GM12873 (cell line): ENCODE data around the gene PPIP5K1.

ENCODE experiments used
- TF ChIP-seq, protein P1 (sequence below): IDR thresholded peaks from 2 replicates; pipeline ENCODE4 v1.5.1; 2012; ENCODE audit warnings: low read depth, mild to moderate bottlenecking, moderate library complexity, low read length, control low read depth; ENCODE audit not compliant: insufficient read depth; ENCODE audit errors: missing control alignments

PPIP5K1 gene

DNA sequence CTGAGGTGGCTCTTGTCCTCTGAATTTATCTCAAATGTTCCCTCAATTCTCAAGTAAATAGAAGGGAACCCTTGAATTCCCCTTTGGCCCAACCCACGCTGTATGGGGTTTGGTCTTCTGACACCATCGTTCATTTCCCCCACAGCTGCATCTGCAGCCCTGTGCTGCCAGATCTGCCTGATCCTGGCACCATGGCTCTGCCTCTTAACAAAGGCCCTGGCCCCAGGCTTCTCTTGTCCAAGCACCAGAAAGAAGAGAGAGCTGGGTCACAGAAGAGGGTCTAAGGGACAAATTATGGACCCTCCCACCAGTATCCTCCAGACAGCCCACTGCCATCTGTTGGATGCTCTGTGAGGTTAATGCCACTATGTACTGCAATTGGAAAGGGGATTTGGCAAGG, 70.8 kb downstream of the PPIP5K1 start:
- TF ChIP-seq, protein P1, sequence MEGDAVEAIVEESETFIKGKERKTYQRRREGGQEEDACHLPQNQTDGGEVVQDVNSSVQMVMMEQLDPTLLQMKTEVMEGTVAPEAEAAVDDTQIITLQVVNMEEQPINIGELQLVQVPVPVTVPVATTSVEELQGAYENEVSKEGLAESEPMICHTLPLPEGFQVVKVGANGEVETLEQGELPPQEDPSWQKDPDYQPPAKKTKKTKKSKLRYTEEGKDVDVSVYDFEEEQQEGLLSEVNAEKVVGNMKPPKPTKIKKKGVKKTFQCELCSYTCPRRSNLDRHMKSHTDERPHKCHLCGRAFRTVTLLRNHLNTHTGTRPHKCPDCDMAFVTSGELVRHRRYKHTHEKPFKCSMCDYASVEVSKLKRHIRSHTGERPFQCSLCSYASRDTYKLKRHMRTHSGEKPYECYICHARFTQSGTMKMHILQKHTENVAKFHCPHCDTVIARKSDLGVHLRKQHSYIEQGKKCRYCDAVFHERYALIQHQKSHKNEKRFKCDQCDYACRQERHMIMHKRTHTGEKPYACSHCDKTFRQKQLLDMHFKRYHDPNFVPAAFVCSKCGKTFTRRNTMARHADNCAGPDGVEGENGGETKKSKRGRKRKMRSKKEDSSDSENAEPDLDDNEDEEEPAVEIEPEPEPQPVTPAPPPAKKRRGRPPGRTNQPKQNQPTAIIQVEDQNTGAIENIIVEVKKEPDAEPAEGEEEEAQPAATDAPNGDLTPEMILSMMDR = no peak

DNA sequence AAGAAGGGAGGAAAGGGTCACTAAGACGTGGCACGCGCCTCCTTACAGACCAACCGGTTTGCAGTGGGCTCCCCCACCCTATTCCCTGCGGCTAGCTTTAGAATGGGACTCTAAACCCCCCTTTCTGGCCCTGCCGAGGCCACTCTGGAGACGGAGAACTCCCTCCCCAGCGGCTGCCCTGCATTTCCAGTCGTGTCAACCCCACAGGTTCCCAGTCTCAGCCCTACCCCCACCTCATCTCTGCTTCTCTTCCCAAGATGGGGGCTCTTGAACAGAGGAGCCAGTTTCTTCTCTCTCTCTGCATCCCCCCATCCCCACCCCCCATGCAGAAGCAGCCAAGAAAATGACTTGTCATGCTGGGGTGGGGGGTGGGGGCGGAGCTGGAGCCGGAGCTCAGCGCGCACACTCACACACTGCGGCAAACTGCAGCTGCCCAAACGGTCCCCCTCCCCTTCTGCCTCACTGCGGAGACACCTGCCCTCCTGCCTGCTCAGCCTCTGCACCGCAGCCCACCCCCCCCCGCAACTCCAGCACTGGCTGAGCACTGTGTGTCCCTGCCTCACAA, 71.7 kb downstream of the PPIP5K1 start:
- TF ChIP-seq, protein P1 = no peak

DNA sequence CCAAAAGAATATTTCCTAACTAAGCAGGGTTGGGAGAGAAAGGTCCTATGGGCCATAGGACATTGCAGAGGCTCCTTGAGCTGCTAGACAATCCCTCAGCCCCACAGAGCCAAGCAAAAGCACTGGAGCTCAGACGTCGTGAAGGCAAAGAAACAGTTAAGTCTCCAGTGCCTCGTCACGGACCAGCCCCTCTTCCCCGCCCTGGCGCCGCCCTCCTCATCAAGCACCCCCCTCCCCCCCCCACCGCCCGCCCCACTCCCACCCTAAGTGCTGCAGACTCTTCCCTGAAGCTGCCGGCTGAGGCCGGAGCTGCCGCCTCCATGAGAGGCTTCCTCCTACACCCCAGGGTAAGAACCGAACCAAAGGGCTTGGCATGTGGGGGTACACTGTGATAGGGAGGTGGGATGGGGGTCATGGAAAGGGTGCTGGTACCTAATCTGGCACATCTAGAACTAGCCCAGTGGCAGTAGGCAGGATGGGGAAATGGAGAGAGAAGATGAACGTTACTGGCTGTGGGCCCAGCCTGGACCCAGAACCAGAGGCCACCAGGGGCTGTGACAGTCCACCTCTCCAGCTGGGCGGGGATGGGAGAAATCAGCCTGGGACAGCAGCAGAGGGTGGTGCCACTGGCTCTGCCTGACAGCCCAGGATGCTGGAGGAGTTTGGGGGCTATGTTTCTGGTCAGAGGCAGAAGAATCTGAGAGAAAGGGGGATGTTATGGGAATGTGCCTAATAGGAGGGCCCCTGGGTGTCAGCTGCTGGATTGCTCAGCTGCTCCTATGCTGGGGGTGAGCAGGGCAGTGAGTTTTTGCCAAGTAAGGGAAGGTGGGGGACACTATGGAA, 72.4 kb downstream of the PPIP5K1 start, which contains the start of gene MAP1A:
Gene MAP1A (plus strand): TSS at position 255 of the 843 bp plus-strand sequence. CDS start 3,866 bp downstream, outside the sequence.
- TF ChIP-seq, protein P1 = no peak

DNA sequence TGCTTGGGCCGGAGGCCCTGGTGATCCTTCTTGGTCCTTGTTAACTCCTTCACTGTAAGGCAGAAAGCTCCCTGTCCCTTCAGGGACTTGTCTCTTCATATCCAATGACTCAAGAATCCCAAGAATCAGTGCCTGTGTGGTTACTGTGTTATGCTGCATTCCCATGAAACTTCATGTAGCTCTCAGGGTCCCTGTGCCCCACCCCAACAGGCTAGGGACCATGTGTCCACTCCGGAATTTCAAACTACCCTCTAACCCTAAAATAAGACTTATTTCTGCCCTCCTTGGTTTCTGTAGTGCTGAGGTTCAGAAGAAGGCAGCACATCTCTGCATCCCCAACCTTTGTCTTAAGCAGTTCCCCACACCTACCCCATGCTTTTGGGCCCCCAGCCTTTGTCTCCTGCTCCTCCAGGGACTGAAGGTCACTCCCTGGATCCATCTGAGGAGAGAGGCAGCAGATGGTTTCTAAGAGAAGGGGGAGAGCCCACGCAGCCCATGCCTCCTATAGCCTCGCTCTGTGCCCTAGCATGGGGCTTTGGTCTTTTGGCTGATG, 73.1 kb downstream of the PPIP5K1 start:
- TF ChIP-seq, protein P1 = no peak

DNA sequence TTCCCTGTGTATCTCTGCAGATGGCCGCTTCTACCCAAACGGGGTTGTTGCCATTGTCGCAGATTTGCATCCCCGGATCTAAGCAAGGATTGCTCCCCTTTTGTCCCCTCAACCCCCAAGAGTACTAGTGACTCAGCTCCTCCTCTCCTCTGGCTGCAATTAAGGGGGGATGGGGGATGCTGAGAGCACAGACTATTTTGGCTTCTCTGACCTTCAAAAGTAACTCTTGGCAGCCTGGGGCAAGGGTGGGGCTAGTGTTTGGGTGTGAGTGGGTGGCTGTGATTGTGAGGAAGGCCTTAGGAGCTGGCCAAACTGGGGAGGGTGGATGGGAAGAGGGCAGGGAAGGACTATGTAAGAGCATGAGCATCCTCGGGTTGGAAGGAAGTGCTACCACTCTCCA, 73.8 kb downstream of the PPIP5K1 start:
- TF ChIP-seq, protein P1 = no peak

DNA sequence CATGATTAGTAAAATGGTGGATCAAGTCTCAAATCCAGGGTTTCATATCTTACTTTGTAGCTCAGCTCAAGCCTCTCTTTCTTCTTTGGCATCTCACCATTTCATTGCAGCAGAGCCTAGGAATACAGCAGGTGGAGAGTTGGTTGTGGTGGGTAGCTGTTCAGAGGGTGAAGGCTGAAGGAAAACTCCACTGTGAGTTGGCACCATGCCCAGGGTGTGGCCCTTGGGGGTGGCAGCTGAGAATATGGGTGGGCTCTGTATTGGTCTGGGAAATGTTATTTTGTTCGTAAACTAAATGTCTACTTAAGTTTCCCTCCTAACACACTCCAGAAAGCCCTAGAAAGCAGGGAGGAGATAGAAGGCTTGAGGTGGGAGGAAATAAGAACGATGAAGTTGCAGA, 74.3 kb downstream of the PPIP5K1 start:
- TF ChIP-seq, protein P1 = no peak
